Cardiac fibroblast (primary cell): ENCODE measurements around the gene RASGRP3.

Source experiments
- DNase-seq, 2 donors: peaks; one replicate each; pipeline versions ENCODE4 v3.0.0 to v3.0.0-alpha.2; 2010; ENCODE audit warnings: low read depth in 2 of 2
- H3K4me3 ChIP-seq, 2 donors: replicated peaks in 1 of 2; 1 replicate in 1 of 2; 2 replicates in 1 of 2; pipeline ENCODE4 v1.5.1; 2011; ENCODE audit warnings: low read depth in 2 of 2, low read length in 2 of 2, mild to moderate bottlenecking in 2 of 2, moderate library complexity in 1 of 2
- TF ChIP-seq, protein P1 (sequence below): IDR thresholded peaks from one replicate; pipeline ENCODE4 v1.5.1; 2011; ENCODE audit warnings: low read depth, mild to moderate bottlenecking, low read length, inconsistent platforms

RASGRP3 gene

GRCh38 chr2:33492399-33493134, 16.1 kb downstream of the RASGRP3 start:
- TF ChIP-seq, protein P1, sequence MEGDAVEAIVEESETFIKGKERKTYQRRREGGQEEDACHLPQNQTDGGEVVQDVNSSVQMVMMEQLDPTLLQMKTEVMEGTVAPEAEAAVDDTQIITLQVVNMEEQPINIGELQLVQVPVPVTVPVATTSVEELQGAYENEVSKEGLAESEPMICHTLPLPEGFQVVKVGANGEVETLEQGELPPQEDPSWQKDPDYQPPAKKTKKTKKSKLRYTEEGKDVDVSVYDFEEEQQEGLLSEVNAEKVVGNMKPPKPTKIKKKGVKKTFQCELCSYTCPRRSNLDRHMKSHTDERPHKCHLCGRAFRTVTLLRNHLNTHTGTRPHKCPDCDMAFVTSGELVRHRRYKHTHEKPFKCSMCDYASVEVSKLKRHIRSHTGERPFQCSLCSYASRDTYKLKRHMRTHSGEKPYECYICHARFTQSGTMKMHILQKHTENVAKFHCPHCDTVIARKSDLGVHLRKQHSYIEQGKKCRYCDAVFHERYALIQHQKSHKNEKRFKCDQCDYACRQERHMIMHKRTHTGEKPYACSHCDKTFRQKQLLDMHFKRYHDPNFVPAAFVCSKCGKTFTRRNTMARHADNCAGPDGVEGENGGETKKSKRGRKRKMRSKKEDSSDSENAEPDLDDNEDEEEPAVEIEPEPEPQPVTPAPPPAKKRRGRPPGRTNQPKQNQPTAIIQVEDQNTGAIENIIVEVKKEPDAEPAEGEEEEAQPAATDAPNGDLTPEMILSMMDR = no peak
- H3K4me3 ChIP-seq = no peak overlapping the region
- no peak for DNase-seq

DNA sequence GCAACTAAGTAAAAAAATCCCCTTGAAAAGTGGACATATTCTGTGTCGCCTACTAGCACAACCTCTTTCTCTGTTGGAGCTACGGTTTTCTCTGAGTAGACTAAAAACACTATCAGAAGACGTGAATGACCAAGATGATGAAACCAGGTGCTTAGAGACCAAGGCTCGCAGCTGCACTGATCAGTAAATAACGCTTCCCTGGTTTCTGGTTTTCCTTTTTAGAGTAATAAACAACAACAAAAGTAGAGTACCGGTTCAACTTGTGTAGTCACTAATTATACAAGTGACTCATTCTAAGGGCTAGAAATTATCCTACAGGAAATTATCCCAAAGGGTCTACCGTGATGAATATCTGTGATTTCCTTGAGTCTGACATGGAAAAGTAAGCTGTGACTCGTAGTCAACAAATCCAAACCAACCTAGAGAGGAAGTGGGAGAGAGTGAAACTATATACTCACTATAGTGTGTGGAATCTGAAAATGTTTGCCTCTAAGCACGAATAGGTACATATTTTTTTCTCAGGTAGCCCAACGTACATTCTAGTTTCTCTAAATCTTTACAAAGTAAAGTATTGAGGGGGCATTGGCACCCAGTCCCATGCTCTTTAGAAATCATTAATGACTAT, 17.8 kb downstream of the RASGRP3 start:
- TF ChIP-seq, protein P1 = no peak
- DNase-seq = no peak
- no peak overlapping the region for H3K4me3 ChIP-seq

GRCh38 chr2:33494877-33495641, 18.6 kb downstream of the RASGRP3 start:
- no peak overlapping the region for H3K4me3 ChIP-seq
- no peak for DNase-seq
- TF ChIP-seq, protein P1 = no peak

DNA sequence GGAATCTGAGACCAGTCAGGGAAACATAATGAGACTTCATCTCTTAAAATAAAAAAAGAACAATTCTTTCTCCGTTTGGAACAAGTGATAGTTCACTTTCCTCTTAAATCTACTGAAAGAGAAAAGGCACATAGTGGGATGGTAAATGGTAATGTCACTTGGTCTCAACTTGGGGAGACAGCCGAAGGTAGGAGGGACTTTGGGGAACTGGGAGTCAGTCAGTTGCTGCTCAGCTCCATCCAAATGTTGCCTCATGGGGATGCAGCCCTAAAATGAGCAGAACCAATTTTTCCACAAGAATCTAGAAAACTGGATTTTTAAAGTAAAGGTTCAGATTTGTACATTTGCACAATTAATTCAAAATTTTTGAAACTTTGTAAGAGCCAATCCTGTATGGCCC, 19.2 kb downstream of the RASGRP3 start:
- no peak for DNase-seq
- TF ChIP-seq, protein P1 = no peak
- no peak overlapping the region for H3K4me3 ChIP-seq

DNA sequence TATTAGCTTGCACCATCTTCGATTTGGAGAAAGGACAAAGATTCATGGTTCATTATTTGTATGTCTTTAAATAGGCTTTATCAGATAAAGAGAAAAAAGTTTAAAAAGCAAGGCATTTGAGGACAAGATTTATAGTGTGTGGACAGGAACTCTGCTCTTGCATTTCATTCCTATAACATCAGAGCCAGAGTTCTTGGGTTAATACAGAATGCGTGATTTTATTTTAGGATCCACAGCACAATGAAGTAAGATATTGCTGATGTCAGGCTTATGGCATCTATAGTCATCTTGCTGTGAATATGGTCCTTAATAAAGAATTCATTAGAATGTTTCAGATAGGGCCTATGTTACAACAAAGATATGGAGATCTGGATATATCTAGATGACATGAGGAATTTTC, 19.7 kb downstream of the RASGRP3 start:
- TF ChIP-seq, protein P1 = no peak
- H3K4me3 ChIP-seq = no peak overlapping the region
- DNase-seq = no peak

GRCh38 chr2:33496726-33497125, 20.3 kb downstream of the RASGRP3 start:
- no peak overlapping the region for H3K4me3 ChIP-seq
- no peak for DNase-seq
- TF ChIP-seq, protein P1 = no peak
